Retinal pigment epithelial cell (primary cell): ENCODE measurements around the gene SLC7A4.

Source experiments
- DNase-seq: peaks from one replicate; pipeline ENCODE4 v3.0.0-alpha.2; 2010; ENCODE audit warnings: low read depth
- H3K4me3 ChIP-seq: 2 replicates; pipeline ENCODE4 v1.5.1; 2011; ENCODE audit warnings: mild to moderate bottlenecking, low read length, control low read depth, moderate library complexity
- CTCF ChIP-seq: conservative IDR thresholded peaks from 2 replicates; pipeline ENCODE4 v1.5.1; 2011; ENCODE audit warnings: low read depth, low read length, control low read depth, inconsistent platforms

The SLC7A4 gene

GRCh38 chr22:21016644-21017420 is 15.5 kb downstream of the SLC7A4 start:
- H3K4me3 ChIP-seq = no peak overlapping the region
- DNase-seq = no peak
- TF ChIP-seq CTCF = no peak

- no peak overlapping the region for H3K4me3 ChIP-seq
- no peak for DNase-seq
- TF ChIP-seq CTCF = no peak
Measured at GRCh38 chr22:21015466-21016006, 16.8 kb downstream of the SLC7A4 start.

GRCh38 chr22:21014726-21015465 is 17.5 kb downstream of the SLC7A4 start, which contains the start of gene P2RX6:
P2RX6 (plus strand) TSS chr22:21015165; CDS start chr22:21015175, 10 bp downstream.
- no peak for TF ChIP-seq CTCF
- no peak for DNase-seq
- peak within 1 kb of the TSS; percentile 58 for H3K4me3 ChIP-seq

- peak; percentile 65 for DNase-seq
- no peak for TF ChIP-seq CTCF
- H3K4me3 ChIP-seq = peak overlapping the region; percentile 58
Measured at GRCh38 chr22:21014202-21014725, 18.1 kb downstream of the SLC7A4 start.

- H3K4me3 ChIP-seq = peak overlapping the region; percentile 58
- TF ChIP-seq CTCF = no peak
- no peak for DNase-seq
Measured at GRCh38 chr22:21013657-21014201, 18.6 kb downstream of the SLC7A4 start.

- no peak for DNase-seq
- H3K4me3 ChIP-seq = no peak overlapping the region
- TF ChIP-seq CTCF = no peak
Measured at GRCh38 chr22:21012446-21013407, 19.6 kb downstream of the SLC7A4 start.
